Adipocyte (in vitro differentiated cells): ENCODE measurements around the gene PRND.

ENCODE experiments used
- DNase-seq: peaks from one replicate; pipeline ENCODE4 v3.0.0-alpha.2; 2015; ENCODE audit warnings: low read depth
- H3K27me3 ChIP-seq: replicated peaks from 2 replicates; pipeline ENCODE4 v1.7.0; 2013; ENCODE audit warnings: mild to moderate bottlenecking, low read length, moderate library complexity; ENCODE audit not compliant: control insufficient read depth, insufficient read depth
- H3K36me3 ChIP-seq: 2 replicates; pipeline ENCODE4 v1.7.0; 2013; ENCODE audit warnings: low read length, mild to moderate bottlenecking, moderate library complexity; ENCODE audit not compliant: control insufficient read depth, insufficient read depth, severe bottlenecking
- H3K4me1 ChIP-seq: 2 replicates; pipeline ENCODE4 v1.7.0; 2013; ENCODE audit warnings: mild to moderate bottlenecking, low read length, moderate library complexity; ENCODE audit not compliant: control insufficient read depth, insufficient read depth
- H3K4me3 ChIP-seq: 2 replicates; pipeline ENCODE4 v1.7.0; 2013; ENCODE audit warnings: mild to moderate bottlenecking, low read length, moderate library complexity
- H3K9ac ChIP-seq: 2 replicates; pipeline ENCODE4 v1.7.0; 2013; ENCODE audit warnings: mild to moderate bottlenecking, low read length, moderate library complexity
- H3K9me3 ChIP-seq: 2 replicates; pipeline ENCODE4 v1.7.0; 2013; ENCODE audit warnings: mild to moderate bottlenecking, low read length, moderate library complexity; ENCODE audit not compliant: control insufficient read depth

Gene PRND

GRCh38 chr20:4708856-4709255 is 12.9 kb upstream of the PRND start:
- Histone ChIP-seq H3K9ac (no peak overlapping the region), H3K27me3 (peaks cover 8% of the 10 kb centered on the region), H3K4me3 (no peak overlapping the region), H3K9me3 (no peaks in the 10 kb centered on the region), H3K4me1 (no peaks in the 10 kb centered on the region), H3K36me3 (no peaks in the 10 kb centered on the region)
- no peak for DNase-seq

GRCh38 chr20:4709261-4710105 is 12.2 kb upstream of the PRND start:
- no peaks in the 10 kb centered on the region for H3K36me3 ChIP-seq
- no peaks in the 10 kb centered on the region for H3K9me3 ChIP-seq
- DNase-seq: no peak
- peaks cover 8% of the 10 kb centered on the region for H3K27me3 ChIP-seq
- no peak overlapping the region for H3K9ac ChIP-seq
- H3K4me3 ChIP-seq: no peak overlapping the region
- no peaks in the 10 kb centered on the region for H3K4me1 ChIP-seq

GRCh38 chr20:4710106-4710475 is 11.6 kb upstream of the PRND start:
- H3K9me3 ChIP-seq: no peaks in the 10 kb centered on the region
- peaks cover 4% of the 10 kb centered on the region for H3K27me3 ChIP-seq
- H3K4me3 ChIP-seq: no peak overlapping the region
- DNase-seq: no peak
- no peak overlapping the region for H3K9ac ChIP-seq
- no peaks in the 10 kb centered on the region for H3K4me1 ChIP-seq
- no peaks in the 10 kb centered on the region for H3K36me3 ChIP-seq

- Histone ChIP-seq H3K4me1 (no peaks in the 10 kb centered on the region), H3K9ac (no peak overlapping the region), H3K4me3 (no peak overlapping the region), H3K36me3 (no peaks in the 10 kb centered on the region), H3K27me3 (no peaks in the 10 kb centered on the region), H3K9me3 (no peaks in the 10 kb centered on the region)
- DNase-seq: no peak
Measured at GRCh38 chr20:4711511-4711910, 10.2 kb upstream of the PRND start.

- Histone ChIP-seq H3K4me1 (no peaks in the 10 kb centered on the region), H3K9me3 (no peaks in the 10 kb centered on the region), H3K27me3 (no peaks in the 10 kb centered on the region), H3K4me3 (no peak overlapping the region), H3K36me3 (no peaks in the 10 kb centered on the region), H3K9ac (no peak overlapping the region)
- no peak for DNase-seq
Measured at GRCh38 chr20:4713401-4713800, 8.3 kb upstream of the PRND start.

- no peaks in the 10 kb centered on the region for H3K27me3 ChIP-seq
- no peaks in the 10 kb centered on the region for H3K36me3 ChIP-seq
- no peak overlapping the region for H3K9ac ChIP-seq
- peaks cover 4% of the 10 kb centered on the region for H3K4me1 ChIP-seq
- H3K4me3 ChIP-seq: no peak overlapping the region
- H3K9me3 ChIP-seq: no peaks in the 10 kb centered on the region
- DNase-seq: no peak
Measured at GRCh38 chr20:4714818-4715217, 6.9 kb upstream of the PRND start.

- DNase-seq: no peak
- Histone ChIP-seq H3K36me3 (no peaks in the 10 kb centered on the region), H3K9ac (no peak overlapping the region), H3K9me3 (no peaks in the 10 kb centered on the region), H3K4me1 (peaks cover 16% of the 10 kb centered on the region), H3K27me3 (no peaks in the 10 kb centered on the region), H3K4me3 (no peak overlapping the region)
Measured at GRCh38 chr20:4717816-4718570, 3.7 kb upstream of the PRND start.

GRCh38 chr20:4719190-4719589 is 2.5 kb upstream of the PRND start:
- Histone ChIP-seq H3K4me3 (no peak overlapping the region), H3K9me3 (no peaks in the 10 kb centered on the region), H3K9ac (peak overlapping the region; percentile 88), H3K27me3 (no peaks in the 10 kb centered on the region), H3K36me3 (no peaks in the 10 kb centered on the region), H3K4me1 (peaks cover 16% of the 10 kb centered on the region)
- no peak for DNase-seq

- Histone ChIP-seq H3K4me3 (no peak overlapping the region), H3K9me3 (no peaks in the 10 kb centered on the region), H3K4me1 (peaks cover 16% of the 10 kb centered on the region), H3K36me3 (no peaks in the 10 kb centered on the region), H3K27me3 (no peaks in the 10 kb centered on the region), H3K9ac (peak overlapping the region; percentile 88)
- peak; percentile 96 for DNase-seq
Measured at GRCh38 chr20:4720041-4720976, 1.4 kb upstream of the PRND start.

- no peak overlapping the region for H3K4me3 ChIP-seq
- H3K36me3 ChIP-seq: no peaks in the 10 kb centered on the region
Measured at GRCh38 chr20:4720977-4721349, 746 bp upstream of the PRND start.

GRCh38 chr20:4722571-4722970 is 862 bp downstream of the PRND start:
- Histone ChIP-seq H3K4me1 (peaks cover 21% of the 10 kb centered on the region), H3K4me3 (no peak overlapping the region), H3K27me3 (no peaks in the 10 kb centered on the region), H3K9me3 (no peaks in the 10 kb centered on the region), H3K9ac (no peak overlapping the region), H3K36me3 (no peaks in the 10 kb centered on the region)
- DNase-seq: no peak

More at GRCh38 chr20:4720977-4721349, 746 bp upstream of the PRND start:
- DNase-seq: no peak
- Histone ChIP-seq H3K9ac (peak overlapping the region; percentile 88), H3K4me1 (peaks cover 16% of the 10 kb centered on the region), H3K9me3 (no peaks in the 10 kb centered on the region), H3K27me3 (no peaks in the 10 kb centered on the region)
